ENCODE measurements around the gene PLPP7. TPM values are rescaled to one million over a fixed set of nuclear protein-coding genes. Genes with fewer than 3 reads are reported as not detected.

PLPP7 gene
- total and polyA plus RNA-seq, 2 donors, result 4.1 to 11.0 TPM

DNA sequence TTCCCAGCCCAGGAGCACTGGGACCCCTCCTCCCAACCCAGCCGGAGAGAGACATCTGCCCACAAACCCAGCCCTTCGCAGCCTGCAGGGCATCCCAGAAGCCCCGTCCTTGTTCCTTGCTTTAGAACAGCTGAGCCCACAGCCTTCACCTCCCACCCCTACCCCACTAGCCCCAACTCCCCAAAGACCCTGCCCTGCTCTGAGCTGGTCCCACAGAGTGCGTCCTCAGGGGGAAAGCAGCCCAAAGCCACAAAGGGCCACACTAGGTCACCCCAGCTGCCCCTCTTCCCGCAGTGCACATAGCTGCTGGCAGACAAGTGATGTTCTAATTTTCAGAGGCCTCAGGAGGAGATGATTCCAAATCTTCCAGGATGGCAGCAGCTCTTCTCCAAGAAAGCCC is 8.8 kb downstream of the PLPP7 start:
- DNase-seq (ENCODE audit: extremely low spot score), result no peak
- 82% methylated on average over 5 of the region's 5 CpGs for WGBS
- Histone ChIP-seq H3K27ac (ENCODE audit: low read depth) (no peak overlapping the region), H3K4me3 (ENCODE audit: low read depth, low read length) (no peak overlapping the region), H3K36me3 (ENCODE audit: insufficient read depth) (no peaks in the 10 kb centered on the region), H3K4me1 (ENCODE audit: insufficient read depth) (no peaks in the 10 kb centered on the region)

DNA sequence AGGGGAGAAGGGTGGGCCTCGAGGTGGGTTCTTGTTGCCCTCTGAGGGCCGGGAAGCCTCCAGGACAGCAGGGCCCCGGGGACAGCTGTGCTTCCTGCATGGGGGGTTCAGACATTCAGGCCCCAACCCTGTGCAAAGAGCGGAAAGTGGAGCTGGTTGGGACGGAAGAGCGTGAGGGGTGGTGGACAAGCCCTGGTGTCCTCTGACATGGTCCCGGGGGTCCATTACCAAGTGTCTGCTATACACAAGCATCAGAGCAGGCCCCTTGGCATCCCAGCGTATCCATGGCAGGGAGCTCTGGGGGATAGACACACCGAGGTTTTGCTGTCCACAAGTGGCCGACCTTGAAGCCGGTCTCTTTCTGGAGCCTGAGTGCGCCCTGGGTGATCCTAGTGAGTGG is 9.3 kb downstream of the PLPP7 start:
- H3K4me3 ChIP-seq (ENCODE audit: low read depth, low read length), result no peak overlapping the region
- no peak for DNase-seq (ENCODE audit: extremely low spot score)
- WGBS, result 93% methylated on average over 12 of the region's 12 CpGs
- no peak overlapping the region for H3K27ac ChIP-seq (ENCODE audit: low read depth)
- no peaks in the 10 kb centered on the region for H3K4me1 ChIP-seq (ENCODE audit: insufficient read depth)
- H3K36me3 ChIP-seq (ENCODE audit: insufficient read depth), result no peaks in the 10 kb centered on the region

- no peak for DNase-seq (ENCODE audit: extremely low spot score)
- Histone ChIP-seq H3K4me1 (ENCODE audit: insufficient read depth) (no peaks in the 10 kb centered on the region), H3K4me3 (ENCODE audit: low read depth, low read length) (no peak overlapping the region), H3K36me3 (ENCODE audit: insufficient read depth) (no peaks in the 10 kb centered on the region), H3K27ac (ENCODE audit: low read depth) (no peak overlapping the region)
- WGBS, result 81% methylated on average over 22 of the region's 22 CpGs
Measured at GRCh38 chr9:131299346-131299960, 9.9 kb downstream of the PLPP7 start.

DNA sequence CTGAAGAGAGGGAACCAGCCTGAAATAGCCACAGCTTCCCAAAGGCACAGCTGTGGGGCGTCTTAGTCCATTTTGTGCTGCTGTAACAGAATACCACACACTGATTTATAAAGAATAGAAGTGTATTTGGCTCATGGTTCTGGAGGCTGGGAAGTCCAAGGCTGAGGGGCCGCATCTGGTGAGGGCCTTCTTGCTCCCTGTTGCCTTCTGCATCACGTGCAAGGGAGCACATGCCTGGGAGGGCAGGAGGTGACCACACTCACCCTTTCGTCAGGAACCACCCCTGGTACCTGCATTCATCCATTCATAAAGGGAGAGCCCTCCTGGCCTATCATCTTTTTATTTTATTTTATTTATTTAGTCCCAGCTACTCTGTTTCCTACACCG is 10.4 kb downstream of the PLPP7 start:
- H3K36me3 ChIP-seq (ENCODE audit: insufficient read depth), result no peaks in the 10 kb centered on the region
- H3K4me1 ChIP-seq (ENCODE audit: insufficient read depth), result no peaks in the 10 kb centered on the region
- no peak overlapping the region for H3K4me3 ChIP-seq (ENCODE audit: low read depth, low read length)
- 84% methylated on average over 5 of the region's 5 CpGs for WGBS
- no peak for DNase-seq (ENCODE audit: extremely low spot score)
- no peak overlapping the region for H3K27ac ChIP-seq (ENCODE audit: low read depth)

DNA sequence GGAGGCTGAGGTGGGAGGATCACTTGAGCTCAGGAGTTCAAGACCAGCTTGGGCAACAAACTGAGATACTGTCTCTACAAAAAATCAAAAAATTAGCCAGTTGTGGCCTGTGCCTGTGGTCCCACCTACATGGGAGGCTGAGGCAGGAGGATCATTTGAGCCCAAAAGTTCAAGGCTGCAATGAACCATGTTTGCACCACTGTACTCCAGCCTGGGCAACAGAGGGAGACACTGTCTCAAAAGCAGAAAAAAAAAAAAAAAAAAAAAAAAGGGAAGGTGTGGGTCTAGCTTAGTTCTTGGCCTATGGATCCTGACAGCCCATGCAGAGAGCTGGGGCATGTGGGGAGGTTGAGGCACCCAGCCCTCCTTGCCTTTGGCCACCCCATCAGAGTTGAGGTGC is 10.9 kb downstream of the PLPP7 start:
- no peaks in the 10 kb centered on the region for H3K36me3 ChIP-seq (ENCODE audit: insufficient read depth)
- DNase-seq (ENCODE audit: extremely low spot score), result no peak
- H3K4me1 ChIP-seq (ENCODE audit: insufficient read depth), result no peaks in the 10 kb centered on the region
- no peak overlapping the region for H3K27ac ChIP-seq (ENCODE audit: low read depth)
- no peak overlapping the region for H3K4me3 ChIP-seq (ENCODE audit: low read depth, low read length)

- no peak for DNase-seq (ENCODE audit: extremely low spot score)
- no peaks in the 10 kb centered on the region for H3K4me1 ChIP-seq (ENCODE audit: insufficient read depth)
- H3K27ac ChIP-seq (ENCODE audit: low read depth), result no peak overlapping the region
- H3K36me3 ChIP-seq (ENCODE audit: insufficient read depth), result no peaks in the 10 kb centered on the region
- WGBS, result 79% methylated on average over 16 of the region's 16 CpGs
- H3K4me3 ChIP-seq (ENCODE audit: low read depth, low read length), result no peak overlapping the region
Measured at GRCh38 chr9:131302244-131303075, 12.9 kb downstream of the PLPP7 start.

DNA sequence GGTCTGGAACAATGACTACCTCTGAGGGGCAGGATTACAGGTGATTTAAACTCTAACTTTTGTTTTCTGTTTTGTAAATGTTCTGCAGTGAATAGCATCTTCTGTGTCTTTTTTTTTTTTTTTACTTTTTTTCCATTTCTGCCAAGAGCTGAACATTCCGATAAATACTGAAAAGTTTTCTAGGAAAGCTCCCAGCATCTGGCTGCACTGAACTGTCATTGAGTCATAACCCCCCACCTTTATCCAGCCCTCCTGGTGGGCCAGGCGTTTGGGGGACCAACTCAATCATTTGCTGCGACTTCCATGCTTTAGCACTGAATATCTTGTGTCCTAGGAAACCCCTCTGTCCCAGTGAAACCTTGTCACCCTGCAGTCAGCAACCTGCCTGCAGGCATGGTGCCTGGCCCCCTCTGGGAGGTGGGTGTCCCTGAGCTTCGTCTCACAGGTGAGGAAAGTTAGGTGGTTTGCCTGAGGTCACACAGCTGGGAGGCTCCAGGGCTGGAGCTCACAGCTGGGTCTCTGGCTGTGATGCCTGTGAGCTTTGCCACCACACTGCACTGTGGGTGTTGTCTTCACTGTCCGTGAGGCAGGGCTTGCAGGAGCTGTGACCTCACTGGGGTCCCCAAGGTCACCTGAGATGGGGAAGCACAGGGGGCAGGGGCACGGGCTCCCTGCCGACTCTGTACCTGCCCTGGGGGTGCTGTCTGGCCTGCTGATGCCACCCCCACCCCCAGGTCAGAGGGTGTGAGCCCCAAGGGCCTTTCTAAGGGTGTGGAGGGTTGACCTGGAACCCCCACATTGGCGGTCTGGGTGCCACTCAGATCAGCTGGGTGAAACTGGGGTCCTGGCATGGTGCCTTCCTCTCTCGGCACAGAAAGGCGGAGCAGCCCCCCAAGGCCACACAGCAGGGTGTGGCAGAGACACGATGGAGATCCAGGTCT is 14.1 kb downstream of the PLPP7 start:
- Histone ChIP-seq H3K27ac (ENCODE audit: low read depth) (no peak overlapping the region), H3K4me3 (ENCODE audit: low read depth, low read length) (no peak overlapping the region), H3K36me3 (ENCODE audit: insufficient read depth) (no peaks in the 10 kb centered on the region), H3K4me1 (ENCODE audit: insufficient read depth) (no peaks in the 10 kb centered on the region)
- DNase-seq (ENCODE audit: extremely low spot score), result no peak
- 79% methylated on average over 11 of the region's 11 CpGs for WGBS

DNA sequence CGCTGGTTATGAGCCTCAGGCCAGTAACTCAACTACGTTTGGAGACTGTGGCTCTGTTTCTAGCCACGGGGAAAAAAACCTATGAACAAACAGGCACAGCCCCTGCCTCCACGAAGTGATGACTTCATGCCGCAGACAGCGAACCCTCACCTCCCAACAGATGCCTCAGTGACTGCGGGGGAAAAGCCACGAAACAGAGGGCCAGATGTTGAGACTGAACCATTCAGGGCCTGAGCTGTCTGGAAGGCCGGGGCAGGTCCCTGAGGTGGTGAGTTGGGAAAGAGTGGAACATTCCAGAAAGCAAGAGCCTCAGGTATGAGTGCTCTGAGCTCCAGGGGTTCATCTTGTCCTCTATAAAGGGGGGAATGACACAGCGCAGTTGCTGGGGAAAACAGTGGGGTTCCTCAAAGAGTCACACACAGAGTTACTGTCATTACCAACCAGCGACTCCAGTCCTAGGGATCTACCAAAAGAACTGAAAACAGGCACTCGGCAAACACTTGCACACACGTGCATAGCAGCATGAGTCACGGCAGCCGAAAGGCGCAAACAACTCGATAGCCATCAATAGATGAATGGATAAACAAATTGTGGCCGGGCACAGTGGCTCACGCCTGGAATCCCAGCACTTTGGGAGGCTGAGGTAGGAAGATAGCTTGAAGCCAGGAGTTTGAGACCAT is 15.3 kb downstream of the PLPP7 start:
- WGBS, result 74% methylated on average over 19 of the region's 19 CpGs
- H3K36me3 ChIP-seq (ENCODE audit: insufficient read depth), result no peaks in the 10 kb centered on the region
- H3K4me1 ChIP-seq (ENCODE audit: insufficient read depth), result no peaks in the 10 kb centered on the region
- no peak overlapping the region for H3K27ac ChIP-seq (ENCODE audit: low read depth)
- no peak overlapping the region for H3K4me3 ChIP-seq (ENCODE audit: low read depth, low read length)
- no peak for DNase-seq (ENCODE audit: extremely low spot score)

DNA sequence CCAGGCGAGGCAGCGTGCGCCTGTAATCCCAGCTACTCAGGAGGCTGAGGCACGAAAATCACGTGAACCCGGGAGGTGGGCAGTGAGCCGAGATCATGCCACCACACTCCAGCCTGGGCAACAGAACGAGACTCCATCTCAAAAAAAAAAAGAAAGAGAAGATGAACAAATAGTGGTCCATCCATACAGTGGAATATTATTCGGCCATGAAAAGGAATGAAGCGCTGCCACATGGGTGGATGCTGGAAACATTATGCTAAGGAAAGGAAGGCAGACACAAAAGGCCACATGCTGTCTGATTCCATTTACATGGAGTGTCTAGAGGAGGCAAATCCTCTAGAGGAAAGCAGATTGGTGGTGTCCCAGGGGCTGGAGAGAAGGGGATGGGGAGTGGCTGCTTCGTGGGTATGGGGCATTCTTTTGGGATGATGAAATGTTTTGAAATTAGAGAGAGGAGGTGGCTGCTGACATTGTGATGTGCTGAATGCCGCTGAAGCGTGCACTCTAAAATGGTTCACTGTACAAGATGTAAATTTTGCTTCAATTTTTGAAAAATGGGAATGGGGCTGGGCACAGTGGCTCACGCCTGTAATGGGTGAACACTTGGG is 17.0 kb downstream of the PLPP7 start:
- WGBS, result 93% methylated on average over 14 of the region's 14 CpGs

GRCh38 chr9:131307974-131308373 is 18.5 kb downstream of the PLPP7 start:
- Histone ChIP-seq H3K27ac (ENCODE audit: low read depth) (no peak overlapping the region), H3K4me1 (ENCODE audit: insufficient read depth) (no peaks in the 10 kb centered on the region), H3K4me3 (ENCODE audit: low read depth, low read length) (no peak overlapping the region), H3K36me3 (ENCODE audit: insufficient read depth) (no peaks in the 10 kb centered on the region)
- no peak for DNase-seq (ENCODE audit: extremely low spot score)
- 92% methylated on average over 31 of the region's 31 CpGs for WGBS

More for the DNA sequence above, 17.0 kb downstream of the PLPP7 start:
- no peak overlapping the region for H3K4me3 ChIP-seq (ENCODE audit: low read depth, low read length)
- H3K36me3 ChIP-seq (ENCODE audit: insufficient read depth), result no peaks in the 10 kb centered on the region
- no peaks in the 10 kb centered on the region for H3K4me1 ChIP-seq (ENCODE audit: insufficient read depth)
- no peak for DNase-seq (ENCODE audit: extremely low spot score)
- no peak overlapping the region for H3K27ac ChIP-seq (ENCODE audit: low read depth)

GRCh38 chr9:131308452-131308851 is 18.9 kb downstream of the PLPP7 start:
- H3K36me3 ChIP-seq (ENCODE audit: insufficient read depth), result no peaks in the 10 kb centered on the region
- H3K4me1 ChIP-seq (ENCODE audit: insufficient read depth), result no peaks in the 10 kb centered on the region
- H3K4me3 ChIP-seq (ENCODE audit: low read depth, low read length), result no peak overlapping the region
- DNase-seq (ENCODE audit: extremely low spot score), result no peak
- 94% methylated on average over 11 of the region's 11 CpGs for WGBS
- no peak overlapping the region for H3K27ac ChIP-seq (ENCODE audit: low read depth)

DNA sequence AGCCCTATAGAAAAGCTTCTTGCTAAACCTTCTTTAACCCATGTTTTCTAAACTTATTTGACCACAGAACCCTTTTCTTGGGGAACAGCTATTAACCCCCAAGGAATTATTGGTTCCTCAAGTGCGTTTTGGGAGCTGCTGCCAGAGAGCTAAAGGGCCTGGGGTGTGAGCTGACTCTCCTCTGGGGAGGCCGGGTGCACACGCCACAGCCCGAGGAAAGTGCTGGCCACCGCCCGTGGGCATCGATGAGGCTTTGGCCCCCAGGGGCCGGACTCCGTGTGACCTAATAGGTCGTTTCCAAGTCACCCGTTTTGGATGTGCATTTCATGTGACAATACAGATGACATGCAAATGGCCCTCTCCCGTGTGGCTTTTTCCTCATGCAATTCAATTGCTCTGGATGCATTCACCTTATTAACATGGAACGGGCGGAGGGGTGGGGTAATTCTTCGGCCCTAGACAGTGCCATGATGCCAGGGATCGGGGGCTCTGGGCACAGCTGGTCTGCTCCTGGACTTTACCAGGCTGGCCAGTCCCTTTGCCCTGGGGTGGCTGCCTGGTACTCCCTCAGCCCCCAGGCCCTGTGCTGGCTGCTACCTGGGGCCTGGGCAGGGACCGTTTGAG is 19.5 kb downstream of the PLPP7 start:
- H3K4me3 ChIP-seq (ENCODE audit: low read depth, low read length), result no peak overlapping the region
- H3K27ac ChIP-seq (ENCODE audit: low read depth), result no peak overlapping the region
- DNase-seq (ENCODE audit: extremely low spot score), result no peak
- H3K36me3 ChIP-seq (ENCODE audit: insufficient read depth), result no peaks in the 10 kb centered on the region
- no peaks in the 10 kb centered on the region for H3K4me1 ChIP-seq (ENCODE audit: insufficient read depth)
- WGBS, result 84% methylated on average over 17 of the region's 17 CpGs

Data from urinary bladder (tissue), 4 donors.